ENCODE data around the gene MAB21L4.

- TF ChIP-seq, protein P1, sequence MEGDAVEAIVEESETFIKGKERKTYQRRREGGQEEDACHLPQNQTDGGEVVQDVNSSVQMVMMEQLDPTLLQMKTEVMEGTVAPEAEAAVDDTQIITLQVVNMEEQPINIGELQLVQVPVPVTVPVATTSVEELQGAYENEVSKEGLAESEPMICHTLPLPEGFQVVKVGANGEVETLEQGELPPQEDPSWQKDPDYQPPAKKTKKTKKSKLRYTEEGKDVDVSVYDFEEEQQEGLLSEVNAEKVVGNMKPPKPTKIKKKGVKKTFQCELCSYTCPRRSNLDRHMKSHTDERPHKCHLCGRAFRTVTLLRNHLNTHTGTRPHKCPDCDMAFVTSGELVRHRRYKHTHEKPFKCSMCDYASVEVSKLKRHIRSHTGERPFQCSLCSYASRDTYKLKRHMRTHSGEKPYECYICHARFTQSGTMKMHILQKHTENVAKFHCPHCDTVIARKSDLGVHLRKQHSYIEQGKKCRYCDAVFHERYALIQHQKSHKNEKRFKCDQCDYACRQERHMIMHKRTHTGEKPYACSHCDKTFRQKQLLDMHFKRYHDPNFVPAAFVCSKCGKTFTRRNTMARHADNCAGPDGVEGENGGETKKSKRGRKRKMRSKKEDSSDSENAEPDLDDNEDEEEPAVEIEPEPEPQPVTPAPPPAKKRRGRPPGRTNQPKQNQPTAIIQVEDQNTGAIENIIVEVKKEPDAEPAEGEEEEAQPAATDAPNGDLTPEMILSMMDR (IDR thresholded peaks at IDR 0.05), result no peak
- TF ChIP-seq POLR2A (IDR thresholded peaks at IDR 0.05) (no peak), POLR2AphosphoS5 (IDR thresholded peaks at IDR 0.05) (no peak), EP300 (IDR thresholded peaks at IDR 0.05; ENCODE audit: low read depth) (no peak)
Observed at GRCh38 chr2:240902615-240903041, 6.7 kb upstream of the MAB21L4 start.

Measured in transverse colon (tissue), 4 donors.